ENCODE measurements around the gene RIMOC1.

The RIMOC1 gene

GRCh38 chr5:41882765-41883164 is 21.4 kb upstream of the RIMOC1 start:
- Histone ChIP-seq H3K36me3 (no peaks in the 10 kb centered on the region), H3K4me3 (no peak overlapping the region), H3K27ac (no peak overlapping the region), H3K27me3 (no peaks in the 10 kb centered on the region), H3K9me3 (no peaks in the 10 kb centered on the region), H3K4me1 (no peaks in the 10 kb centered on the region)
- no peak for DNase-seq
- TF ChIP-seq CTCF (IDR thresholded peaks at IDR 0.05), result no peak
- intact Hi-C loops (cut with DNase I; ENCODE audit: low total_unique reads), result no loop called here

GRCh38 chr5:41883243-41883642 is 20.9 kb upstream of the RIMOC1 start:
- TF ChIP-seq CTCF (IDR thresholded peaks at IDR 0.05), result no peak
- Histone ChIP-seq H3K27me3 (no peaks in the 10 kb centered on the region), H3K4me3 (no peak overlapping the region), H3K9me3 (no peaks in the 10 kb centered on the region), H3K27ac (no peak overlapping the region), H3K36me3 (no peaks in the 10 kb centered on the region), H3K4me1 (no peaks in the 10 kb centered on the region)
- no peak for DNase-seq
- intact Hi-C loops (cut with DNase I; ENCODE audit: low total_unique reads), result no loop called here

GRCh38 chr5:41883936-41884335 is 20.2 kb upstream of the RIMOC1 start:
- Histone ChIP-seq H3K27ac (no peak overlapping the region), H3K27me3 (no peaks in the 10 kb centered on the region), H3K4me1 (no peaks in the 10 kb centered on the region), H3K4me3 (no peak overlapping the region), H3K9me3 (no peaks in the 10 kb centered on the region), H3K36me3 (no peaks in the 10 kb centered on the region)
- TF ChIP-seq CTCF (IDR thresholded peaks at IDR 0.05), result no peak
- DNase-seq, result no peak
- intact Hi-C loops (cut with DNase I; ENCODE audit: low total_unique reads), result no loop called here

- no peaks in the 10 kb centered on the region for H3K27me3 ChIP-seq
- no peak overlapping the region for H3K4me3 ChIP-seq
- intact Hi-C loops (cut with DNase I; ENCODE audit: low total_unique reads), result no loop called here
- no peak for TF ChIP-seq CTCF (IDR thresholded peaks at IDR 0.05)
- no peak overlapping the region for H3K27ac ChIP-seq
- DNase-seq, result no peak
- H3K9me3 ChIP-seq, result no peaks in the 10 kb centered on the region
- H3K4me1 ChIP-seq, result no peaks in the 10 kb centered on the region
- H3K36me3 ChIP-seq, result no peaks in the 10 kb centered on the region
Measured at GRCh38 chr5:41885286-41885685, 18.9 kb upstream of the RIMOC1 start.

- H3K27me3 ChIP-seq, result peaks cover 0 to 8% of the 10 kb centered on the region in 2 donors
- intact Hi-C loops (cut with DNase I; ENCODE audit: low total_unique reads), result no loop called here
- no peaks in the 10 kb centered on the region for H3K36me3 ChIP-seq
- no peak overlapping the region for H3K4me3 ChIP-seq
- no peaks in the 10 kb centered on the region for H3K4me1 ChIP-seq
- DNase-seq, result no peak
- no peak overlapping the region for H3K27ac ChIP-seq
- no peaks in the 10 kb centered on the region for H3K9me3 ChIP-seq
- no peak for TF ChIP-seq CTCF (IDR thresholded peaks at IDR 0.05)
Measured at GRCh38 chr5:41891066-41891707, 13.0 kb upstream of the RIMOC1 start.

- DNase-seq, result no peak
- H3K27ac ChIP-seq, result no peak overlapping the region
- H3K4me1 ChIP-seq, result no peaks in the 10 kb centered on the region
- no peaks in the 10 kb centered on the region for H3K36me3 ChIP-seq
- H3K4me3 ChIP-seq, result no peak overlapping the region
- intact Hi-C loops (cut with DNase I; ENCODE audit: low total_unique reads), result no loop called here
- H3K9me3 ChIP-seq, result no peaks in the 10 kb centered on the region
- H3K27me3 ChIP-seq, result peaks cover 0 to 8% of the 10 kb centered on the region in 2 donors
- no peak for TF ChIP-seq CTCF (IDR thresholded peaks at IDR 0.05)
Measured at GRCh38 chr5:41892031-41892430, 12.1 kb upstream of the RIMOC1 start.
